A549 (cell line): ENCODE measurements around the gene GATA5. TPM values are rescaled to one million over a fixed set of nuclear protein-coding genes. Genes with fewer than 3 reads are reported as not detected.

Source experiments
- ATAC-seq, 2 experiments: fragments of 200-7000 bp in 1 of 2; fragments of >200 bp in 1 of 2; cut with Nextera tagmentation in 1 of 2; cut with Tn5 transposase in 1 of 2; 3 replicates each; pipeline versions ENCODE4 v1.8.0 to v1.9.1; 2018 to 2020; ENCODE audit warnings: mild to moderate bottlenecking in 1 of 2, moderate library complexity in 1 of 2
- CTCF ChIA-PET: fragments of 300-600 bp; sonication (Branson Sonifier 250); formaldehyde crosslinking; extraction: SDS; loops from one replicate; lab custom pipeline; 2021; ENCODE audit warnings: antibody characterized with exemption, inconsistent platforms; lab: Yijun Ruan, JAX
- POLR2A ChIA-PET: fragments of 350-600 bp; formaldehyde crosslinking; extraction: SDS; loops from one replicate; lab custom pipeline; 2021; ENCODE audit warnings: antibody characterized with exemption, inconsistent platforms; lab: Yijun Ruan, JAX
- DNase-seq, 2 experiments: peaks; one replicate each; pipeline versions ENCODE4 v3.0.0 to v3.0.0-alpha.2; 2011 to 2016; ENCODE audit warnings: low read depth in 1 of 2, low spot score in 1 of 2
- FAIRE-seq: peaks from 2 replicates; lab custom pipeline; 2011; peaks lifted over from hg19 to GRCh38; lab: Jason Lieb, UNC
- H3K27ac ChIP-seq, 2 experiments: fragments of >200 bp; sonication (Bioruptor Twin); formaldehyde crosslinking; 3 replicates each; pipeline ENCODE4 v1.5.1; 2016 to 2017
- H3K4me1 ChIP-seq: fragments of >200 bp; sonication (Bioruptor Twin); formaldehyde crosslinking; 3 replicates; pipeline ENCODE4 v1.6.1; 2016
- H3K4me2 ChIP-seq: fragments of >200 bp; sonication (Bioruptor Twin); formaldehyde crosslinking; 3 replicates; pipeline ENCODE4 v1.6.1; 2016
- H3K4me3 ChIP-seq: fragments of >200 bp; sonication (Bioruptor Twin); formaldehyde crosslinking; 3 replicates; pipeline ENCODE4 v1.5.1; 2016
- H3K9me3 ChIP-seq: fragments of >200 bp; sonication (Bioruptor Twin); formaldehyde crosslinking; 3 replicates; pipeline ENCODE4 v1.6.1; 2016
- CBX2 ChIP-seq: fragments of 200-600 bp; sonication (generic); IDR thresholded peaks from 2 replicates; pipeline ENCODE4 v1.6.1; 2016; ENCODE audit warnings: low read depth, mild to moderate bottlenecking, borderline replicate concordance
- CTCF ChIP-seq: fragments of >200 bp; sonication (Bioruptor Twin); formaldehyde crosslinking; IDR thresholded peaks from 3 replicates; pipeline ENCODE4 v1.5.1; 2016
- FOXS1 ChIP-seq: fragments of 250-450 bp; sonication (Bioruptor Pico); IDR thresholded peaks from 2 replicates; pipeline ENCODE4 v1.5.0; 2020; ENCODE audit warnings: mild to moderate bottlenecking, moderate library complexity
- HEYL ChIP-seq: fragments of 250-450 bp; sonication (Bioruptor Pico); IDR thresholded peaks from 2 replicates; pipeline ENCODE4 v1.8.0; 2021; ENCODE audit warnings: mild to moderate bottlenecking, moderate library complexity
- HOXA7 ChIP-seq: fragments of 250-450 bp; sonication (Bioruptor Pico); IDR thresholded peaks from 2 replicates; pipeline ENCODE4 v1.5.0; 2020; ENCODE audit warnings: mild to moderate bottlenecking, moderate library complexity
- MYC ChIP-seq: IDR thresholded peaks from 2 replicates; pipeline ENCODE4 v1.6.1; 2012; ENCODE audit warnings: mild to moderate bottlenecking, inconsistent platforms, low read length, improper control_type of control experiment, borderline replicate concordance
- NFE2L2 ChIP-seq: fragments of 150-350 bp; conservative IDR thresholded peaks from 2 replicates; pipeline ENCODE4 v1.6.1; 2014; ENCODE audit warnings: low read length
- POLR2A ChIP-seq: IDR thresholded peaks from 2 replicates; pipeline ENCODE4 v1.6.1; 2012; ENCODE audit warnings: mild to moderate bottlenecking, low read length
- RARB ChIP-seq: fragments of 250-450 bp; sonication (Bioruptor Pico); IDR thresholded peaks from 2 replicates; pipeline ENCODE4 v1.8.0; 2021; ENCODE audit warnings: mild to moderate bottlenecking, moderate library complexity
- WGBS: methylation state at CpG from one replicate; pipeline ENCODE4 v1.1.6; 2017; ENCODE audit errors: missing lambda C conversion rate; 5-methylcytosine and 5-hydroxymethylcytosine counted together
- polyA plus RNA-seq, 4 experiments: library from polyadenylated mRNA; depleted of rRNA in 3 of 4; stranded (reverse); fragments of >200 nt; fragmentation: RNase III in 1 of 4; extraction: RNeasy Plus Mini Kit Qiagen cat#74134 plus additional on column Dnase treatment in 1 of 4; gene quantifications; 2 replicates in 3 of 4; 3 replicates in 1 of 4; pipeline ENCODE4 v1.2.3, GENCODE V29; 2011 to 2017

GATA5 gene
- polyA plus RNA-seq, 2 of the 4 experiments (the other 2 are of a cell fraction): 0.21 to 0.72 TPM

DNA sequence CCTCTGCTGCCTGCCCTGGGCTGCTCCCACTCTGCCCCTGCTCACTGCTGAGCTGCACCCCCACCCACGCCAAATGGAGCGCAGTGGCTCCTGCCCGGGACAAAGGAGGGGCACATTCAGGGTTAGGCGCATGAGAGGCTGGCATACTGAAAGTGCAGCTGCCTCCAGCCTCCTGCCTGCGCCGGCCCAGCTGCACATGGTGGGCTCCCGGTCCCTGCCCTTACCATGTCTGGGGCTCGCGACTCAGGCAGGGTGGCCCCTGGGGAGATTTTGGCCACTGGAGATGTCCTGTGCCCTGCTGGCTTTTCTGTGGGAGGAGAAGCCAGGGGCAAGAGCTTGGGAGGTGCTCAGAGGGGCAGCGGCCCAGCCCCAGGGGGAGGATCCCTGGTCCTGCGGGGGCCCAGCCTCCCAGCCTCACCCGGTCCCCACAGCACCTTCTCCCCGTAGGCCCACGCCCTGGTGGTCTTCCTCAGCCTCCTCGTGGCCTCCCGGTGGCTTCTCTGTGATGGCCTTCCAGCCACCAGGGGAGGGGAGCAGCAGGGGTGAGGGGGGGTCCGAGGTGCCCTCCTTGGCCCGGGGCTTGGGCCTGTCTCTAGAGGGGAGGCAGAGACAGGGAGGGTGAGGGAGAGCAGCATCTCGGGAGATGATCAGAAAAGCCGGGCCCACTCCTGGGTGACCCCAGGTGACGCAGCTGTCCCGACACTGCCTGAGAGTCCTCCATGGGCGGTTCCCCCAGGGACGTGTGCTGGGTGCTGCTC is 60.3 kb downstream of the GATA5 start:
- H3K27ac ChIP-seq: no peak overlapping the region

DNA sequence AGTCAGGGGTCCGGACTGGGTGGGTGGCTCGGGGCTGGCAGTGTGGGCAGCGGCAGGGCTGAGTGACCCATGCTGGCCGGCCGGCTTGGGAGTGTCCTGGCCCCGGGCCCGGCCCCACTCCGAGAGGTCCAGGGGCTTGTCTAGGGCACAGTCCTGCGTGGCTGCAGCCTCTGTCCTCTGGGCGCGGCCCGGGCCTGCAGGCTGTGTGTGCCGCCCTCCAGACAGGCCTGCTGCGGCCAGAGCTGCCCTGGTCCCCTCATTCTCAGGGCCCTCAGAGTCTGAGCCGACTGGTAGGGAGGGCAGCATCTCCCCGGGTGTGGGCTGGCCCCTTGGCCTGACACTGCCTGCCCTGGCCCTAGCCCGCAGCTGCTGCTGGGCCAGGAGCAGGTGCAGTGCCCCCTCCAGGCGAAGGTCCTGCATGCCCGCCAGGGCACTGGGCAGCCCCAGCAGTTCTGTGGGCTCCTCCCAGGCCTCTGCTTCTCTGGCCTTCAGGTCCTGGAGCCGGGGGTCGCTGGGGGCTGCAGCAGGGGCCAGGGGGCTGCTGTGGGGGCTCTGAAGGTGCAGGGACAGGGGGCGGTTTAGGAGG is 61.8 kb downstream of the GATA5 start:
- no peak overlapping the region for H3K4me3 ChIP-seq
- H3K9me3 ChIP-seq: no peaks in the 10 kb centered on the region
- 64% methylated on average over 15 of the region's 22 CpGs for WGBS
- no peak overlapping the region for H3K27ac ChIP-seq
- FAIRE-seq (no peak), ATAC-seq (peak; percentile 45 to 80; a peak in 4 of 6 replicates), DNase-seq (peak; percentile 46 to 47)
- TF ChIP-seq CBX2 (no peak), POLR2A (no peak), CTCF (peak; percentile 26), HEYL (CRISPR knock-in tag) (no peak), RARB (CRISPR knock-in tag) (no peak), HOXA7 (CRISPR knock-in tag) (no peak)
- no peak overlapping the region for H3K4me2 ChIP-seq
- peaks cover 9% of the 10 kb centered on the region; the same call in 1 of the 3 replicates for H3K4me1 ChIP-seq
- ChIA-PET CTCF (interaction anchor here (0.5 to 3.4 kb wide), 8 partner anchors 13 to 394 kb away, joined by 3 to 11 read pairs (median 3); no protein-coding TSS in a partner anchor), POLR2A (no interaction called here)

More for the DNA sequence above, 60.3 kb downstream of the GATA5 start:
- ChIA-PET POLR2A (no interaction called here), CTCF (interaction anchor here (0.9 to 1.4 kb wide), 2 partner anchors 55 to 201 kb away, joined by 3 to 4 read pairs; no protein-coding TSS in a partner anchor)
- DNase-seq (no peak), FAIRE-seq (no peak), ATAC-seq (no peak)
- no peak overlapping the region for H3K4me3 ChIP-seq
- 57% methylated on average over 14 of the region's 24 CpGs for WGBS
- H3K4me2 ChIP-seq: no peak overlapping the region
- no peaks in the 10 kb centered on the region for H3K4me1 ChIP-seq
- TF ChIP-seq NFE2L2 (no peak), FOXS1 (CRISPR knock-in tag) (no peak), MYC (no peak)
- no peaks in the 10 kb centered on the region for H3K9me3 ChIP-seq

Other genes with a start within 250 kb of the GATA5 start
- gene OSBPL2, start 237.5 kb downstream of the GATA5 start, polyA plus RNA-seq (2011; rRNA removed): 12.8 and 14.8 TPM in 2 replicates
- gene OSBPL2, start 237.5 kb downstream of the GATA5 start, polyA plus RNA-seq (2017; fragmentation: RNase III; extraction: RNeasy Plus Mini Kit Qiagen cat#74134 plus additional on column Dnase treatment): 13.7 to 15.3 TPM (median 14.6 TPM) in 3 replicates
- 68.9 and 87.9 TPM in 2 replicates for gene ADRM1, start 173.0 kb downstream of the GATA5 start, polyA plus RNA-seq (2011; rRNA removed)
- 121 to 131 TPM (median 130 TPM) in 3 replicates for gene ADRM1, start 173.0 kb downstream of the GATA5 start, polyA plus RNA-seq (2017; fragmentation: RNase III; extraction: RNeasy Plus Mini Kit Qiagen cat#74134 plus additional on column Dnase treatment)
- gene LAMA5, start 108.7 kb downstream of the GATA5 start, polyA plus RNA-seq (2011; rRNA removed): 20.4 and 31.6 TPM in 2 replicates
- gene LAMA5, start 108.7 kb downstream of the GATA5 start, polyA plus RNA-seq (2017; fragmentation: RNase III; extraction: RNeasy Plus Mini Kit Qiagen cat#74134 plus additional on column Dnase treatment): 196 to 212 TPM (median 202 TPM) in 3 replicates
- 3,697 and 4,026 TPM in 2 replicates for gene RPS21, start 88.9 kb downstream of the GATA5 start, polyA plus RNA-seq (2011; rRNA removed)
- 2,862 to 2,938 TPM (median 2,871 TPM) in 3 replicates for gene RPS21, start 88.9 kb downstream of the GATA5 start, polyA plus RNA-seq (2017; fragmentation: RNase III; extraction: RNeasy Plus Mini Kit Qiagen cat#74134 plus additional on column Dnase treatment)
- gene CABLES2, start 68.7 kb downstream of the GATA5 start, polyA plus RNA-seq (2011; rRNA removed): 3.9 and 5.0 TPM in 2 replicates
- gene CABLES2, start 68.7 kb downstream of the GATA5 start, polyA plus RNA-seq (2017; fragmentation: RNase III; extraction: RNeasy Plus Mini Kit Qiagen cat#74134 plus additional on column Dnase treatment): 5.6 to 7.7 TPM (median 6.6 TPM) in 3 replicates
- gene RBBP8NL, start 48.5 kb downstream of the GATA5 start, polyA plus RNA-seq (2011; rRNA removed): not detected in 2 replicates
- gene RBBP8NL, start 48.5 kb downstream of the GATA5 start, polyA plus RNA-seq (2017; fragmentation: RNase III; extraction: RNeasy Plus Mini Kit Qiagen cat#74134 plus additional on column Dnase treatment): not detected in 3 replicates
- 1.3 and 2.1 TPM in 2 replicates for gene SLCO4A1, start 166.5 kb upstream of the GATA5 start, polyA plus RNA-seq (2011; rRNA removed)
- gene SLCO4A1, start 166.5 kb upstream of the GATA5 start, polyA plus RNA-seq (2017; fragmentation: RNase III; extraction: RNeasy Plus Mini Kit Qiagen cat#74134 plus additional on column Dnase treatment): 8.1 to 11.2 TPM (median 9.9 TPM) in 3 replicates
- gene NTSR1, start 232.8 kb upstream of the GATA5 start, polyA plus RNA-seq (2011; rRNA removed): 0.03 TPM in 2 replicates
- not detected in 3 replicates for gene NTSR1, start 232.8 kb upstream of the GATA5 start, polyA plus RNA-seq (2017; fragmentation: RNase III; extraction: RNeasy Plus Mini Kit Qiagen cat#74134 plus additional on column Dnase treatment)